HCT116 (cell line): ENCODE results near the gene TFDP1.

ENCODE experiments used
- CTCF ChIP-seq, 3 experiments: fragments of 200-600 bp in 1 of 3; sonication (generic) in 1 of 3; IDR thresholded peaks in 2 of 3; conservative IDR thresholded peaks in 1 of 3; 2 replicates each; pipeline ENCODE4 v1.5.1; 2012 to 2017; ENCODE audit warnings: low read depth in 2 of 3, low read length in 2 of 3, antibody characterized with exemption in 1 of 3, borderline replicate concordance in 1 of 3, control low read depth in 1 of 3, mild to moderate bottlenecking in 1 of 3, mixed read lengths in 1 of 3, mixed run types in 1 of 3, moderate library complexity in 1 of 3; ENCODE audit not compliant: insufficient read depth in 1 of 3
- SP1 ChIP-seq: IDR thresholded peaks from 2 replicates; pipeline ENCODE4 v1.6.1; 2012; ENCODE audit warnings: low read depth
- SRF ChIP-seq: IDR thresholded peaks from 2 replicates; pipeline ENCODE4 v1.6.1; 2012; ENCODE audit warnings: low read depth

GRCh38 chr13:113544896-113545295, 39.7 kb upstream of the TFDP1 start:
- no peak for TF ChIP-seq CTCF (IDR thresholded peaks at IDR 0.05 in 2 of 3, conservative IDR thresholded peaks at IDR 0.05 in 1 of 3; ENCODE audit: borderline replicate concordance in 1 of 3, insufficient read depth in 1 of 3, low read depth in 2 of 3, low read length in 2 of 3)
- TF ChIP-seq SRF, result no peak
- no peak for TF ChIP-seq SP1
